IPS-18c (cell line): ENCODE measurements around the gene SH3GL2.

ENCODE experiments used
- H3K4me3 ChIP-seq: 2 replicates; pipeline ENCODE4 v1.7.0; 2013; ENCODE audit warnings: low read depth, mild to moderate bottlenecking, low read length, moderate library complexity; ENCODE audit not compliant: insufficient read depth
- H3K9me3 ChIP-seq: one replicate; pipeline ENCODE4 v1.6.1; 2013; ENCODE audit warnings: mild to moderate bottlenecking, low read length, moderate library complexity; ENCODE audit not compliant: control insufficient read depth, insufficient read depth

The SH3GL2 gene

DNA sequence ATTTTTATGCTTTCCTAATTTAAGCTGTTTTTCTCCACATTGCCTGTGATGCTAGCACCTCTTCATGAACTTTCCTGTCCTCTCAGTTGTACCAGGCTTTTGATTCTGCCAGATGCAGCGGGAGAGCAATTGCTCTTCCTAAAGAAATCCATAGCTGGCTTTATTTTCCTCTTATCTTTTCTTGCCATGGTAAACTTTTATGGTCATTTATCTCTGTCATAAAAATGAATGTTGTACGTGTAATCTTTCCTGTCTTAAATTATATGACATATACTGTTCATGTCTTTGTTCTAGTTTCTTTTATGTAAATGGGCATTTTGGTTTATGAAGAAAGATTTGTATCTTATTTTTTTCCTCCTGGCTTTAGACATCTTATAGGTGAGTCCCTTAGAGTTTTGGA is 127.5 kb downstream of the SH3GL2 start:
- Histone ChIP-seq H3K4me3 (no peak overlapping the region), H3K9me3 (no peaks in the 10 kb centered on the region)

DNA sequence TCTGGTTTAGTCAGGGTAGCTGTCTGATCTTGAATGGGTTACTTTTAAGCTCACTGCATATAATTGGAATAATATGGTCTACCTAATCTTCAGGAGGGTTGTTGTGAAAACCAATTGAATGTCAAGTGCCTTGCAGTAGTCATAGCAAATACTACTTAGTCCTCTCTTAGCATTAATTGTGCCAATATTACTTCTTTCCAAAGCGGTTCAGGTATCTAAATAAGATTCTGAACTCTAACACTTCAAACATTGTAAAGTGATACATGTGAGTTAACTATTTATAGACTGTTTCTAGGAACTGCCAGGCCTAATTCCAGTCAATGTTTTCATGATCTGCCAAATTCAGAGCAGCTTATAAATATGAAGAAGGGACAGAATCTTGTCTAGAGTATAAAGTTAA is 140.2 kb downstream of the SH3GL2 start:
- no peak overlapping the region for H3K4me3 ChIP-seq
- no peaks in the 10 kb centered on the region for H3K9me3 ChIP-seq

DNA sequence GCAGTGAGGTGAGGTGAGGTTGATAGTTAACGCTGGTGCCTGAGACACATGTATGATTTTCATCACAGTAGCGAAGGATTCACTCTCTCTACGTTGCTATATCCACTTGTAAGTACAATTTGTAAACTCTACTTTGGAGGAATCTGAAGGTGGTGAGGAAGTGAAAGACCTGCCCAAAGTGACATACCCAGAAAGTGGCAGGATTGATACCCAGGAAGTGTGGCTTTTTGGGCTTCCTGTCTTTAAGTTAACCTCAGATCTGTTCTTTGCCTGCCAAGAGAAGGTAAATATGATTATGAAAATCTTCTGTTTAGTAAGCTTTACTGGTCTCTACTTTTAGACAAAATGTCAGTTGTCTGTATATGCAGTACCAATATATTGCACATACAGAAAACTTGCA is 143.1 kb downstream of the SH3GL2 start:
- no peak overlapping the region for H3K4me3 ChIP-seq
- H3K9me3 ChIP-seq, result no peaks in the 10 kb centered on the region

DNA sequence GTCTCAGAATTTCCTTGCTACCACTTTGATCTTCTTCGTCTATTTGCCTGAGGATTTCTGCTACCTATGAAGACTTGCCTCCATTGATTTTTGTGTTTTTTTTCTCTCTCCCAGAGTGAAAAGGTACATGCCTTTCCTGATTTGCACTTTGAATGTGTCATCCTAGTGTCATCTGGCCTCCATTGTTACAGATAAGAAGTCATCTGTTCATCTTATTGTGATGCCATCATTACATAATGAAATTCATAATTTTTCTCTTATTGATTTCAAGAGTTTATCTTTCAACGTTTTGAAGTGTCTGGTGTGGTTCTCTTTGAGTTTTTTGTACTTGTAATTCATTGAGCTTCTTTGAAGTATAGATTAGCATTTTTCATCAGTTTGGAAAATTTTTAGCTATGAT is 144.8 kb downstream of the SH3GL2 start:
- H3K4me3 ChIP-seq, result no peak overlapping the region
- H3K9me3 ChIP-seq, result no peaks in the 10 kb centered on the region

GRCh38 chr9:17725399-17726010 is 146.6 kb downstream of the SH3GL2 start:
- Histone ChIP-seq H3K4me3 (no peak overlapping the region), H3K9me3 (no peaks in the 10 kb centered on the region)

DNA sequence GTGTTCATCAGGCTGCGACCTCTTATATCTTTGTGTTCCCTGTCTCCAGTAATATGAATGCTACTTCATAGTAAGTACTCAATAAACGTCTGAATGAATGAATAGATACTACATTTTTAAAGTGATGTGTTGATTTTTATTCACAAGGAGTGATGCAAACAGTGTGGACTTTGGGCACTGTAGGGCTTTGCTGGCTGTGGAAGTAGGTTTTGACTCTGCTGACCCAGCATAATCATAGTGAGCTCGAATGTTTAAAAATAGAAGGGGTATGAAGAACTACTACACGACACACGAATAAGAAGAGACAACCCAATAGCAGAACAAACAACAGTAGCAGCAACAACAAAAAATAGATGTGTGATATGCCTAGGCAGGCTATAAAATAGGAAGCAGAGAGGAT is 147.4 kb downstream of the SH3GL2 start:
- no peaks in the 10 kb centered on the region for H3K9me3 ChIP-seq

GRCh38 chr9:17730899-17731298 is 152.0 kb downstream of the SH3GL2 start:
- Histone ChIP-seq H3K9me3 (no peaks in the 10 kb centered on the region), H3K4me3 (no peak overlapping the region)

More for the DNA sequence above, 147.4 kb downstream of the SH3GL2 start:
- no peak overlapping the region for H3K4me3 ChIP-seq

GRCh38 chr9:17731308-17731707 is 152.4 kb downstream of the SH3GL2 start:
- H3K4me3 ChIP-seq, result no peak overlapping the region
- H3K9me3 ChIP-seq, result no peaks in the 10 kb centered on the region

DNA sequence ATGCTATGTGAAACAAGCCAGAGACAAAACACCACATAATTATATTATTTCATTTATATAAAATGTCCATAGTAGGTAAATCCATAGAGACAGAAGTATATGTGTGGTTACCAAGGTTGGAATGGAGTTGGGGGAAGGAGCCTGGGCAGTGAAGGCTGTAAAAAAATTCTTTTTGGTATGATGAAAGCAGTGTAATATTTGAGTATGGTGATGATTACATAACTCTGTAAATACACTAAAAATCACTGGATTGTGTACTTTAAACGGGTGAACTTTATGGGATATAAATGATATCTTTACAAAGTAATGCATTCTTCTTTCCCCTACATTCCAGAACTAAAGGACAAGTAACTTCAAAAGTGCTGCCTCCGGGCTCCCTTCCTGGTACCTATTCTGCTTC is 155.8 kb downstream of the SH3GL2 start:
- no peak overlapping the region for H3K4me3 ChIP-seq
- no peaks in the 10 kb centered on the region for H3K9me3 ChIP-seq

DNA sequence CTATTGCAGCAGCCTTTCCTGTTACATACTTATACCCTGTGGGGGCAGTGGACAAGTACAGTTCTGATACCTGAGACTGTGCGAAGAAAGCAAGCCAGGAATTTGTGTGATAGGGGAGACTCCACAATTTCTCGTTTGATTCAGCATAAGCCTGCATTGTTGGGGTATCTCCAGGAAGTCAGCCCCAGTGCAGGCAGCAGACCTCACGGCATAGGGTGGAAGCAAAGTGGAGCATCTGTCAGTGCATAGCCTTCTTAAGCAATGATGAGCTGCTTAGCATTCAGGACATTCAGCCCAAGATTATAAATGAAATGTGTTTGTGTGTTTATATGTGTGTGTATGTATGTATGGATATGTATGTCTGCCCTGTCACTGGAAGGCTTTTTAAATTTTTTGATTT is 157.0 kb downstream of the SH3GL2 start:
- no peak overlapping the region for H3K4me3 ChIP-seq
- H3K9me3 ChIP-seq, result no peaks in the 10 kb centered on the region

DNA sequence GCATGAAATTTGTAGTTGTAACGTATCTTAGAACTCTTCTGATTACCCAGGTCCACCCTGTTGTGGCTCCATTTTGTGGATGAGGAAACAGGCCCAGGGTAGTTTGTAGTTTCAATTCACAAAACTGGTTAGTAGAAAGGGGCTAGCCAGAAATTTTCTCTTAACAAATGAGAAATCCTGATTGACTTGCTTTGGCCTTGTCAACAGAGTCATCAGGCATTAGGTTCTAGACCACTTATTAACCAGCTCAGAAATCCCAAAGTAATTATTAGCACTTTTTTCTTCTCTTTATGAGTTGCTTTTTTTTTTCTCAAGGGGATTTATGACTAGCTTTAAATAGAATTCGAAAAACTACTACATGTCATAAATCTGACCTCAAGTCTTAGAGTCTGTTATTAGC is 160.2 kb downstream of the SH3GL2 start:
- Histone ChIP-seq H3K4me3 (no peak overlapping the region), H3K9me3 (no peaks in the 10 kb centered on the region)

DNA sequence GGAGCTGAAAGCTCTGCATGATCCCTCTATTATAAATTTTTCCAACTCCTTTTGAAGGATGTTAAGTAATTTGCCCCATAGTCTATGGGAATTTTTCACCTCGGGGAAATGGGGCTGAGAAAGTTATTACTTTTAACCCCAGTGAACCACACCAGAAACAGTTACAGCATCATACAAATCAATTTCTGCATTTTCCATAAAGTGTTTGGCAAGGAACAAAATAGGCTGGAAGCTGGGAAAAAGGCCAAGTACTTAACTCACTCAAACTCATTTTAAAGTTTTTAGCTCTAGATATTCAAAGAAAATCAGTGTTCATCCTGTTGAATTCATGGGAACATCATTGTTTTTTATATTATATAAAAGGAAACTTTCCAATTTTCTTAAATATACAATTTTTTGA is 160.9 kb downstream of the SH3GL2 start:
- no peak overlapping the region for H3K4me3 ChIP-seq
- no peaks in the 10 kb centered on the region for H3K9me3 ChIP-seq

DNA sequence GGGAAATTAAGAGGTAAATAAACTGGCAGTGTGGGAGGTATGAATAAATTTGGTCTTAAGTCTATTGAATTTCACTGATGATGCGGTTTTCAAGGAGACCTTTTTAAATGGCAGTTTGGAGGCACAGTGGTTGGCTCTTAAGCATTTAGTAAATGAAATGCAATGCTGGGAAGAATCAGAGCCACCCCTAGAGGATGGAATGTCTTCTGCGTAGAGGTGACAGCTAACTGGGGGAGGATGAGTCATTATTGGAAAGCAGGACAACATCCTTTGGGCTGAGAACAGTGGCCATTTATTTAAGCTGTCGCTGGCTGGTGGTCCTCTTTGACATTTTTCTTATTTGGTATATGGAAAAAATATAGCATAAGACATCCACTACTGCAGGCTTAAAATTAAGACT is 163.2 kb downstream of the SH3GL2 start:
- Histone ChIP-seq H3K4me3 (no peak overlapping the region), H3K9me3 (no peaks in the 10 kb centered on the region)

DNA sequence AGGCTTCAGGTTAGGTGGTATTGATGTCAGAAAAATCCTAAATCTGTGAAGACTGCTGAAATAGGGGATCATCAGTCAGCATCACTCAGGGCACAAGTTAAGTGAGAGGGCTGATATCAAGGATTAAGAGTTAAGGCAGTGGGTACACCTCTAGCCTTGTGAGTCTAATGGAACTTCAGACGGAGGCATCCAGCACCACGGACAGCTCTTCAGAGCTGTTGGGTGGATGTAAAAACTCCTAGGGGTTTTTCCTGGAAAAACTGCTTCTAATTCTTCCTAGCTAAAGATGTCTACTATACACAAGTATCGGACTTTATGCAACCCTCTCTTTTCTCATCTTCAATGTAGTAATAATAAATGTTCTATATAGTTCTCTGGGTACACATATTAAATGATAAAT is 165.9 kb downstream of the SH3GL2 start:
- Histone ChIP-seq H3K9me3 (no peaks in the 10 kb centered on the region), H3K4me3 (no peak overlapping the region)

DNA sequence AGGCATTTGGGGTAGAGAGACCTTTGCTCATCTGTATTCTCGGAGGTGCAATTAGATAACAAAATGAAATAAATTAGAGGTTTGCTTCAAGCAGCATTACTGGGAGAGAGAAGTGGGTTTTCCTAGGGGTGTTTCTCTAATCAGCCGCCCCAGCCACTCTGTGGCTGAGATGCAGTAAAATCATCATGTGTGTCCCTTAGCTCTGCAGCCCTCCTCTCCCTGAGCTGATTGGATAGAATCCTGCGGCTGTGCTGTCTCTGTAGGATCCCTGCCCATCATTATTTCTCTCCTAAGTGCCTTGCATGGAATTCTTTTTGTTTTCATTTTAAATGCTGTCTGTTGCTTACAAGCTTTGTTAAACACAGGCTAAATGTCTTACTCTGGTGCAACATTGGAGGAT is 171.4 kb downstream of the SH3GL2 start:
- H3K9me3 ChIP-seq, result no peaks in the 10 kb centered on the region
- H3K4me3 ChIP-seq, result no peak overlapping the region

DNA sequence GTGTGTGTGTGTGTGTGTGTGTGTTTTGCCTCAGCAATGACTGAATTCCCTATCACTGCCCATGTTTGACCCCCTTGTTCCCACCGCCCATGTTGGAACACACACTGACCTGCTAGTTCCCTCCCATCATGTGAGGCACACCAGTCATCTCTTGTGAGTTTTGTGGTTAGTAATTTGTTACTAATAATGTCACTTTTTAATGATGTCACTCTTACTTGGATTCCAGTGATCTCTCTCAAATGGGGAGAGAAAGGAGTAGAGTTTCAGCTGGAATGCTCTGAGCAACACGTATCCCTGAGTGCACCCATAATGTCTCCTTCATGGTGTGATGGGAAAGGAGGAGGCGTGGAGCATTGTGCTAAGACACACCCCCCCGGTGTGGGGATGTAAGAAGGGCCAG is 172.6 kb downstream of the SH3GL2 start:
- Histone ChIP-seq H3K9me3 (no peaks in the 10 kb centered on the region), H3K4me3 (no peak overlapping the region)

DNA sequence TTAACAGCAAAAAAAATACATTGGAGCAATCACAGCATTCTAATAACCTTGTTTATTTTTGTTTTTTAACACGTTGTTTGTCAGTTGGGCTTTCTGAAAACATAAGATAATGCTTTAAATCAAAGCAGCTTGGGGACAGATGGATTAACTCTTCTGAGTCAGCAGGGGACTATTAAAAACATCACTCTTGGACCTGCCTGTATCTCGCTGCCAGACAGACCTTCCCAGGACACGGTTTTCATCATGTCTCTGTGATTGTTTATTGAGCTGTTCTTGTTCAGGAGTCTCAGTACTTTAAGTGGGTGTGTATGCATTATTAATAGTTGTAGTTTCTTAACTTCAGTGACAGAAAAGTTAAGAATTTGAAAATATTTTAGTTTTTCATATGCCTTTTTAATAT is 173.2 kb downstream of the SH3GL2 start:
- Histone ChIP-seq H3K4me3 (no peak overlapping the region), H3K9me3 (no peaks in the 10 kb centered on the region)

GRCh38 chr9:17757816-17758215 is 178.9 kb downstream of the SH3GL2 start:
- H3K4me3 ChIP-seq, result no peak overlapping the region
- H3K9me3 ChIP-seq, result no peaks in the 10 kb centered on the region

DNA sequence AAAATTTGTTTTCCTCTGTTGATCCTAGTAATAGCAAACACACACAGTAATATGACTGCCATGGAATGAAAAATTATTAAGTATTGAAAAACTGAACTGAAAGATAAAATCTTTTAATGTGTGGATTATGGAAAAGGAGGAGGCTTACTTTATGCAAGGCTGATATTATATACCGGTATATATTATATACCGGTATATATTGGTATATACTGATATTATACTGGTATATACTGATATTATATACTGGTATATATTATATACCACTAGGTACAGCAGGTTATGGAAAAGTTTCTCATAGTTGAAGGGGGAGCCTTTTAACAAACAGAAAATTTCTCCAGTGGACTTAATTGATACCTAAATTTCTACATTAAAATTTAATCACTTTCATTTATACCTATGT is 181.4 kb downstream of the SH3GL2 start:
- no peaks in the 10 kb centered on the region for H3K9me3 ChIP-seq

More for the DNA sequence above, 181.4 kb downstream of the SH3GL2 start:
- H3K4me3 ChIP-seq, result no peak overlapping the region
